ENCODE measurements around the gene EML5.

The EML5 gene

GRCh38 chr14:88786715-88787114 is 6.0 kb downstream of the EML5 start:
- peaks cover 34% of the 10 kb centered on the region for H3K9me3 Mint-ChIP-seq
- peaks cover 47% of the 10 kb centered on the region for H3K36me3 Mint-ChIP-seq
- no peak for ATAC-seq
- H3K4me1 Mint-ChIP-seq = peaks cover 30% of the 10 kb centered on the region
- peak overlapping the region; percentile 47 for H3K27ac Mint-ChIP-seq
- H3K4me3 Mint-ChIP-seq = no peak overlapping the region
- no peaks in the 10 kb centered on the region for H3K27me3 Mint-ChIP-seq

GRCh38 chr14:88785911-88786310 is 6.8 kb downstream of the EML5 start:
- Mint-ChIP-seq H3K4me3 (no peak overlapping the region), H3K9me3 (peaks cover 36% of the 10 kb centered on the region), H3K4me1 (peaks cover 22% of the 10 kb centered on the region), H3K27me3 (no peaks in the 10 kb centered on the region), H3K27ac (no peak overlapping the region), H3K36me3 (peaks cover 55% of the 10 kb centered on the region)
- no peak for ATAC-seq

- ATAC-seq = no peak
- H3K27ac Mint-ChIP-seq = no peak overlapping the region
- H3K9me3 Mint-ChIP-seq = peaks cover 7% of the 10 kb centered on the region
- no peak overlapping the region for H3K4me3 Mint-ChIP-seq
- H3K27me3 Mint-ChIP-seq = no peaks in the 10 kb centered on the region
- peaks cover 37% of the 10 kb centered on the region for H3K36me3 Mint-ChIP-seq
- H3K4me1 Mint-ChIP-seq = peaks cover 11% of the 10 kb centered on the region
Observed at GRCh38 chr14:88775532-88775931, 17.2 kb downstream of the EML5 start.

GRCh38 chr14:88770736-88771135 is 22.0 kb downstream of the EML5 start:
- Mint-ChIP-seq H3K4me3 (no peak overlapping the region), H3K9me3 (peaks cover 8% of the 10 kb centered on the region), H3K4me1 (no peaks in the 10 kb centered on the region), H3K36me3 (peaks cover 41% of the 10 kb centered on the region), H3K27ac (no peak overlapping the region), H3K27me3 (no peaks in the 10 kb centered on the region)
- ATAC-seq = no peak

- no peak for ATAC-seq
- H3K36me3 Mint-ChIP-seq = peaks cover 49% of the 10 kb centered on the region
Observed at GRCh38 chr14:88765130-88765529, 27.6 kb downstream of the EML5 start.

GRCh38 chr14:88753873-88754272 is 38.9 kb downstream of the EML5 start:
- H3K9me3 Mint-ChIP-seq = peaks cover 6% of the 10 kb centered on the region
- H3K36me3 Mint-ChIP-seq = peaks cover 26% of the 10 kb centered on the region
- no peak for ATAC-seq

More at GRCh38 chr14:88765130-88765529, 27.6 kb downstream of the EML5 start:
- H3K9me3 Mint-ChIP-seq = peaks cover 28% of the 10 kb centered on the region
- no peak overlapping the region for H3K27ac Mint-ChIP-seq
- no peaks in the 10 kb centered on the region for H3K4me1 Mint-ChIP-seq
- H3K4me3 Mint-ChIP-seq = no peak overlapping the region
- no peaks in the 10 kb centered on the region for H3K27me3 Mint-ChIP-seq

GRCh38 chr14:88750945-88751344 is 41.8 kb downstream of the EML5 start:
- H3K4me3 Mint-ChIP-seq = no peak overlapping the region
- no peaks in the 10 kb centered on the region for H3K27me3 Mint-ChIP-seq
- no peaks in the 10 kb centered on the region for H3K9me3 Mint-ChIP-seq
- no peak overlapping the region for H3K27ac Mint-ChIP-seq
- no peak for ATAC-seq
- H3K36me3 Mint-ChIP-seq = peaks cover 33% of the 10 kb centered on the region
- peaks cover 11% of the 10 kb centered on the region for H3K4me1 Mint-ChIP-seq

More at GRCh38 chr14:88753873-88754272, 38.9 kb downstream of the EML5 start:
- Mint-ChIP-seq H3K4me1 (peaks cover 23% of the 10 kb centered on the region), H3K27ac (no peak overlapping the region), H3K27me3 (no peaks in the 10 kb centered on the region), H3K4me3 (no peak overlapping the region)

- Mint-ChIP-seq H3K27ac (no peak overlapping the region), H3K4me1 (peaks cover 7% of the 10 kb centered on the region), H3K36me3 (peaks cover 31% of the 10 kb centered on the region), H3K27me3 (no peaks in the 10 kb centered on the region), H3K4me3 (no peak overlapping the region), H3K9me3 (no peaks in the 10 kb centered on the region)
- no peak for ATAC-seq
Observed at GRCh38 chr14:88750413-88750812, 42.3 kb downstream of the EML5 start.

GRCh38 chr14:88749139-88749538 is 43.6 kb downstream of the EML5 start:
- H3K4me1 Mint-ChIP-seq = peaks cover 7% of the 10 kb centered on the region
- no peaks in the 10 kb centered on the region for H3K27me3 Mint-ChIP-seq
- no peak overlapping the region for H3K27ac Mint-ChIP-seq
- H3K9me3 Mint-ChIP-seq = no peaks in the 10 kb centered on the region
- H3K36me3 Mint-ChIP-seq = peaks cover 31% of the 10 kb centered on the region
- ATAC-seq = no peak
- H3K4me3 Mint-ChIP-seq = no peak overlapping the region

- Mint-ChIP-seq H3K27me3 (no peaks in the 10 kb centered on the region), H3K4me1 (peaks cover 7% of the 10 kb centered on the region), H3K9me3 (no peaks in the 10 kb centered on the region), H3K36me3 (peaks cover 31% of the 10 kb centered on the region), H3K27ac (no peak overlapping the region), H3K4me3 (no peak overlapping the region)
- ATAC-seq = no peak
Observed at GRCh38 chr14:88748288-88748687, 44.5 kb downstream of the EML5 start.

GRCh38 chr14:88746052-88746451 is 46.7 kb downstream of the EML5 start:
- no peaks in the 10 kb centered on the region for H3K27me3 Mint-ChIP-seq
- H3K4me3 Mint-ChIP-seq = no peak overlapping the region
- H3K9me3 Mint-ChIP-seq = no peaks in the 10 kb centered on the region
- no peak overlapping the region for H3K27ac Mint-ChIP-seq
- peaks cover 7% of the 10 kb centered on the region for H3K4me1 Mint-ChIP-seq
- H3K36me3 Mint-ChIP-seq = peaks cover 27% of the 10 kb centered on the region
- no peak for ATAC-seq

GRCh38 chr14:88737245-88737644 is 55.5 kb downstream of the EML5 start:
- Mint-ChIP-seq H3K27ac (no peak overlapping the region), H3K36me3 (peaks cover 52% of the 10 kb centered on the region), H3K4me3 (no peak overlapping the region), H3K27me3 (no peaks in the 10 kb centered on the region), H3K4me1 (no peaks in the 10 kb centered on the region), H3K9me3 (peaks cover 4% of the 10 kb centered on the region)
- ATAC-seq = no peak

- ATAC-seq = no peak
- Mint-ChIP-seq H3K36me3 (peaks cover 46% of the 10 kb centered on the region), H3K4me3 (no peak overlapping the region), H3K9me3 (peaks cover 4% of the 10 kb centered on the region), H3K27ac (no peak overlapping the region), H3K4me1 (no peaks in the 10 kb centered on the region), H3K27me3 (no peaks in the 10 kb centered on the region)
Observed at GRCh38 chr14:88733121-88733520, 59.6 kb downstream of the EML5 start.

- H3K36me3 Mint-ChIP-seq = peaks cover 20% of the 10 kb centered on the region
- H3K4me1 Mint-ChIP-seq = no peaks in the 10 kb centered on the region
- no peak for ATAC-seq
- H3K27ac Mint-ChIP-seq = no peak overlapping the region
- no peaks in the 10 kb centered on the region for H3K9me3 Mint-ChIP-seq
- H3K4me3 Mint-ChIP-seq = no peak overlapping the region
- H3K27me3 Mint-ChIP-seq = no peaks in the 10 kb centered on the region
Observed at GRCh38 chr14:88729159-88729558, 63.6 kb downstream of the EML5 start.

GRCh38 chr14:88727057-88727456 is 65.7 kb downstream of the EML5 start:
- Mint-ChIP-seq H3K27me3 (no peaks in the 10 kb centered on the region), H3K36me3 (peaks cover 5% of the 10 kb centered on the region), H3K27ac (no peak overlapping the region), H3K9me3 (no peaks in the 10 kb centered on the region), H3K4me1 (no peaks in the 10 kb centered on the region), H3K4me3 (no peak overlapping the region)
- no peak for ATAC-seq

- Mint-ChIP-seq H3K36me3 (peaks cover 19% of the 10 kb centered on the region), H3K4me3 (no peak overlapping the region), H3K27me3 (no peaks in the 10 kb centered on the region), H3K27ac (no peak overlapping the region), H3K9me3 (no peaks in the 10 kb centered on the region), H3K4me1 (no peaks in the 10 kb centered on the region)
- ATAC-seq = no peak
Observed at GRCh38 chr14:88710709-88711108, 82.0 kb downstream of the EML5 start.

- Mint-ChIP-seq H3K27ac (no peak overlapping the region), H3K36me3 (peaks cover 22% of the 10 kb centered on the region), H3K4me3 (no peak overlapping the region), H3K4me1 (no peaks in the 10 kb centered on the region), H3K9me3 (no peaks in the 10 kb centered on the region), H3K27me3 (no peaks in the 10 kb centered on the region)
- ATAC-seq = no peak
Observed at GRCh38 chr14:88707088-88707487, 85.7 kb downstream of the EML5 start.
